H1 (cell line): ENCODE measurements around the gene FAIM2. TPM values are rescaled to one million over a fixed set of nuclear protein-coding genes. Genes with fewer than 3 reads are reported as not detected.

Experiments
- CTCF ChIA-PET: fragments of 300-600 bp; sonication (Branson Sonifier 250); formaldehyde crosslinking; loops from one replicate; lab custom pipeline; 2021; ENCODE audit not compliant: partially characterized antibody; lab: Charles Lee
- POLR2A ChIA-PET: fragments of 300-600 bp; sonication (Branson Sonifier 250); formaldehyde crosslinking; loops from one replicate; lab custom pipeline; 2021; ENCODE audit warnings: inconsistent platforms; ENCODE audit not compliant: partially characterized antibody; lab: Charles Lee
- DNase-seq, 2 experiments: peaks; one replicate each; pipeline versions ENCODE4 v3.0.0 to v3.0.0-alpha.2; 2010 to 2022; ENCODE audit warnings: low spot score in 2 of 2, low read depth in 1 of 2, mixed read lengths in 1 of 2
- FAIRE-seq: peaks from 2 replicates; lab custom pipeline; 2011; peaks lifted over from hg19 to GRCh38; lab: Jason Lieb, UNC
- H2AFZ ChIP-seq: 2 replicates; pipeline ENCODE4 v1.8.1; 2012; ENCODE audit warnings: low read length, inconsistent platforms
- H2AK5ac ChIP-seq: 2 replicates; pipeline ENCODE4 v1.6.1; 2013; ENCODE audit warnings: low read depth, low read length
- H2BK120ac ChIP-seq: replicated peaks from 2 replicates; pipeline ENCODE3; 2013; ENCODE audit warnings: low read depth, low read length, inconsistent platforms
- H2BK12ac ChIP-seq: 2 replicates; pipeline ENCODE4 v1.6.1; 2013; ENCODE audit warnings: low read depth, low read length
- H2BK15ac ChIP-seq: 2 replicates; pipeline ENCODE4 v1.6.1; 2013; ENCODE audit warnings: low read length
- H2BK20ac ChIP-seq: 2 replicates; pipeline ENCODE4 v1.6.1; 2013; ENCODE audit warnings: low read length
- H2BK5ac ChIP-seq: 2 replicates; pipeline ENCODE4 v1.6.1; 2013; ENCODE audit warnings: low read depth, low read length
- H3K14ac ChIP-seq: 2 replicates; pipeline ENCODE4 v1.6.1; 2013; ENCODE audit warnings: inconsistent platforms; ENCODE audit not compliant: insufficient read length
- H3K18ac ChIP-seq: 2 replicates; pipeline ENCODE4 v1.6.1; 2013; ENCODE audit warnings: low read length; ENCODE audit errors: extremely low read depth
- H3K23ac ChIP-seq: 2 replicates; pipeline ENCODE4 v1.6.1; 2013; ENCODE audit warnings: inconsistent platforms; ENCODE audit not compliant: insufficient read length
- H3K23me2 ChIP-seq: 2 replicates; pipeline ENCODE4 v1.6.1; 2013; ENCODE audit warnings: low read depth, low read length
- H3K27ac ChIP-seq: 2 replicates; pipeline ENCODE4 v1.6.1; 2011; ENCODE audit warnings: low read depth, low read length, inconsistent platforms
- H3K27me3 ChIP-seq, 4 experiments: replicated peaks in 1 of 4; 1 replicate in 1 of 4; 2 replicates in 3 of 4; pipeline versions ENCODE4 v1.6.1 to v1.8.1; 2011 to 2013; ENCODE audit warnings: low read length in 3 of 4, mild to moderate bottlenecking in 3 of 4, inconsistent platforms in 2 of 4, mixed read lengths in 2 of 4, moderate library complexity in 1 of 4; ENCODE audit not compliant: control insufficient read depth in 3 of 4, insufficient read depth in 3 of 4; ENCODE audit errors: extremely low read depth in 1 of 4
- H3K36me3 ChIP-seq, 4 experiments: 2 replicates each; pipeline versions ENCODE4 v1.6.1 to v1.8.1; 2011 to 2013; ENCODE audit warnings: mild to moderate bottlenecking in 4 of 4, low read length in 3 of 4, moderate library complexity in 2 of 4, control low read depth in 1 of 4, inconsistent platforms in 1 of 4; ENCODE audit not compliant: insufficient read depth in 4 of 4, control insufficient read depth in 2 of 4
- H3K4ac ChIP-seq: replicated peaks from 2 replicates; pipeline ENCODE3; 2013; ENCODE audit warnings: low read length, low read depth, mixed read lengths, inconsistent platforms; ENCODE audit not compliant: insufficient read length
- H3K4me1 ChIP-seq, 4 experiments: replicated peaks in 1 of 4; 1 replicate in 1 of 4; 2 replicates in 3 of 4; pipeline versions ENCODE4 v1.6.1 to v1.8.1; 2011 to 2013; ENCODE audit warnings: low read length in 3 of 4, inconsistent platforms in 2 of 4, mixed read lengths in 1 of 4; ENCODE audit not compliant: insufficient read depth in 4 of 4, control insufficient read depth in 3 of 4
- H3K4me2 ChIP-seq, 2 experiments: 2 replicates each; pipeline versions ENCODE4 v1.6.1 to v1.8.1; 2011 to 2013; ENCODE audit warnings: low read depth in 2 of 2, low read length in 2 of 2, control low read depth in 1 of 2, inconsistent platforms in 1 of 2, mild to moderate bottlenecking in 1 of 2; ENCODE audit not compliant: insufficient read depth in 1 of 2
- H3K4me3 ChIP-seq, 4 experiments: fragments of 200-600, 300-600 bp in 1 of 4; sonication (generic), shearing (Covaris generic), sonication (Bioruptor Twin) in 1 of 4; 2 replicates each; pipeline versions ENCODE4 v1.5.1 to v1.8.1; 2011 to 2016; ENCODE audit warnings: low read length in 4 of 4, low read depth in 3 of 4, control low read depth in 2 of 4, inconsistent platforms in 2 of 4, mild to moderate bottlenecking in 2 of 4, mixed read lengths in 1 of 4, moderate library complexity in 1 of 4; ENCODE audit not compliant: insufficient read depth in 2 of 4; ENCODE audit errors: extremely low read depth in 1 of 4
- H3K56ac ChIP-seq: replicated peaks from 2 replicates; pipeline ENCODE3; 2013; ENCODE audit warnings: low read depth, mild to moderate bottlenecking, mixed read lengths, low read length, inconsistent platforms; ENCODE audit not compliant: insufficient read length
- H3K79me1 ChIP-seq: 2 replicates; pipeline ENCODE4 v1.6.1; 2013; ENCODE audit warnings: low read depth, low read length, control low read depth
- H3K79me2 ChIP-seq, 2 experiments: 2 replicates each; pipeline versions ENCODE4 v1.6.1 to v1.8.1; 2012 to 2013; ENCODE audit warnings: low read length in 2 of 2, mild to moderate bottlenecking in 2 of 2, inconsistent platforms in 1 of 2; ENCODE audit not compliant: insufficient read depth in 2 of 2, control insufficient read depth in 1 of 2
- H3K9ac ChIP-seq, 4 experiments: replicated peaks in 1 of 4; 1 replicate in 1 of 4; 2 replicates in 3 of 4; pipeline versions ENCODE4 v1.6.1 to v1.8.1; 2011 to 2013; ENCODE audit warnings: low read depth in 3 of 4, low read length in 3 of 4, control low read depth in 2 of 4, mild to moderate bottlenecking in 2 of 4, moderate library complexity in 2 of 4, inconsistent platforms in 1 of 4; ENCODE audit errors: extremely low read depth in 1 of 4
- H3K9me3 ChIP-seq, 2 experiments: 2 replicates each; pipeline versions ENCODE4 v1.6.1 to v1.8.1; 2012 to 2013; ENCODE audit warnings: mild to moderate bottlenecking in 2 of 2, moderate library complexity in 2 of 2, control low read depth in 1 of 2, inconsistent platforms in 1 of 2, low read depth in 1 of 2, low read length in 1 of 2, mixed read lengths in 1 of 2; ENCODE audit not compliant: insufficient read depth in 2 of 2
- H4K20me1 ChIP-seq, 2 experiments: replicated peaks in 1 of 2; 2 replicates each; pipeline versions ENCODE3 to v1.8.1; 2011 to 2013; ENCODE audit warnings: inconsistent platforms in 2 of 2, low read length in 2 of 2, mild to moderate bottlenecking in 1 of 2; ENCODE audit not compliant: insufficient read depth in 2 of 2, control insufficient read depth in 1 of 2
- H4K5ac ChIP-seq: 2 replicates; pipeline ENCODE4 v1.6.1; 2013; ENCODE audit warnings: low read length, low read depth, mixed read lengths, inconsistent platforms; ENCODE audit not compliant: insufficient read length
- H4K8ac ChIP-seq: 2 replicates; pipeline ENCODE4 v1.8.0; 2013; ENCODE audit warnings: mild to moderate bottlenecking, moderate library complexity, low read length, inconsistent platforms; ENCODE audit not compliant: insufficient read depth; ENCODE audit errors: extremely low read depth
- H4K91ac ChIP-seq: replicated peaks from 2 replicates; pipeline ENCODE3; 2013; ENCODE audit warnings: low read length, mixed read lengths, inconsistent platforms; ENCODE audit not compliant: insufficient read length
- E2F6 ChIP-seq: IDR thresholded peaks from 2 replicates; pipeline ENCODE4 v1.6.1; 2012; ENCODE audit warnings: inconsistent platforms
- EP300 ChIP-seq, 2 experiments: IDR thresholded peaks; 1 replicate in 1 of 2; 2 replicates in 1 of 2; pipeline ENCODE4 v1.6.1; 2011 to 2012; ENCODE audit warnings: low read depth in 2 of 2, low read length in 2 of 2, mild to moderate bottlenecking in 2 of 2, borderline replicate concordance in 1 of 2, inconsistent platforms in 1 of 2, moderate library complexity in 1 of 2
- HDAC6 ChIP-seq: IDR thresholded peaks from one replicate; pipeline ENCODE4 v1.7.1; 2012; ENCODE audit warnings: low read depth, mild to moderate bottlenecking, inconsistent platforms, low read length, moderate library complexity
- NANOG ChIP-seq: IDR thresholded peaks from 2 replicates; pipeline ENCODE4 v1.6.1; 2011; ENCODE audit warnings: low read length, low read depth, mild to moderate bottlenecking, inconsistent platforms; ENCODE audit not compliant: insufficient read depth, poor library complexity, severe bottlenecking
- PHF8 ChIP-seq: fragments of 200-600 bp; sonication (generic); conservative IDR thresholded peaks from 2 replicates; pipeline ENCODE4 v1.7.1; 2012; ENCODE audit warnings: low read depth, mild to moderate bottlenecking, inconsistent platforms, low read length, moderate library complexity
- RFX5 ChIP-seq: IDR thresholded peaks from 2 replicates; pipeline ENCODE4 v1.6.1; 2011; ENCODE audit warnings: low read depth, low read length, improper control_type of control experiment, borderline replicate concordance
- SAP30 ChIP-seq: fragments of 300-600 bp; sonication (generic); IDR thresholded peaks from 2 replicates; pipeline ENCODE4 v1.7.1; 2012; ENCODE audit warnings: low read length, moderate library complexity, mild to moderate bottlenecking, inconsistent platforms; ENCODE audit not compliant: insufficient read depth, insufficient replicate concordance
- SUZ12 ChIP-seq: fragments of 200-600 bp; sonication (generic); IDR thresholded peaks from 2 replicates; pipeline ENCODE4 v1.6.1; 2012; ENCODE audit warnings: mild to moderate bottlenecking, inconsistent platforms, low read length, moderate library complexity, mixed read lengths
- TAF1 ChIP-seq: IDR thresholded peaks from 2 replicates; pipeline ENCODE4 v1.6.1; 2011; ENCODE audit warnings: mild to moderate bottlenecking, low read depth, low read length
- TEAD4 ChIP-seq: IDR thresholded peaks from 2 replicates; pipeline ENCODE4 v1.6.1; 2012; ENCODE audit warnings: low read depth, low read length, inconsistent platforms, mixed read lengths
- WGBS, 2 experiments: shearing (Covaris generic) in 1 of 2; methylation state at CpG; one replicate each; pipeline versions ENCODE4 v1.1.6 to v1.1.7; 2013 to 2015; ENCODE audit warnings: low lambda C conversion rate in 2 of 2, mixed read lengths in 2 of 2, inconsistent platforms in 1 of 2, low coverage in 1 of 2, missing lambda C conversion rate in 1 of 2; ENCODE audit not compliant: insufficient replicate concordance in 2 of 2, insufficient coverage in 1 of 2, insufficient read length in 1 of 2; ENCODE audit errors: extremely low coverage in 1 of 2, missing lambda C conversion rate in 1 of 2; 5-methylcytosine and 5-hydroxymethylcytosine counted together
- polyA plus RNA-seq, 7 experiments: library from polyadenylated mRNA; depleted of rRNA in 3 of 7; stranded (reverse) in 5 of 7; unstranded in 2 of 7; fragments of >200 nt in 5 of 7; fragments of 200-250 nt in 2 of 7; gene quantifications; 1 replicate in 5 of 7; 2 replicates in 1 of 7; 4 replicates in 1 of 7; pipeline versions ENCODE4 v1.2.1 to v1.2.3, GENCODE V29; 2011 to 2013; ENCODE audit warnings: missing spikeins in 2 of 7, mixed read lengths in 2 of 7
- total RNA-seq: library from RNA; stranded (reverse); fragmentation: NEBNext Ultra II Directional; extraction: Animal tissue kit (Norgen Biotek cat#: 25700); gene quantifications from 2 replicates; pipeline ENCODE4 v1.2.1, GENCODE V29; 2021

FAIM2 gene
- total and polyA plus RNA-seq, 2 of the 8 experiments (the other 6 are each of a cell fraction or from before 2014, with no cell fraction given), result 0.89 to 1.3 TPM

GRCh38 chr12:49951411-49952240, 47.9 kb upstream of the FAIM2 start:
- H3K4me1 ChIP-seq, result peaks cover 0 to 8% (median 4%) of the 10 kb centered on the region in 4 experiments; a peak in 3 of 7 replicates
- H3K14ac ChIP-seq, result no peak overlapping the region
- H3K79me2 ChIP-seq, result no peaks in the 10 kb centered on the region
- no peak overlapping the region for H2AK5ac ChIP-seq
- no peak overlapping the region for H3K18ac ChIP-seq
- no peak overlapping the region for H3K9ac ChIP-seq
- no peak overlapping the region for H4K5ac ChIP-seq
- POLR2A ChIA-PET, result no interaction called here
- no peaks in the 10 kb centered on the region for H3K79me1 ChIP-seq
- no peak overlapping the region for H3K4me3 ChIP-seq
- no peak overlapping the region for H2BK20ac ChIP-seq
- H3K27ac ChIP-seq, result no peak overlapping the region
- no peak overlapping the region for H4K8ac ChIP-seq
- no peaks in the 10 kb centered on the region for H4K20me1 ChIP-seq
- no peak for DNase-seq
- no peak overlapping the region for H2BK12ac ChIP-seq
- 81% methylated on average over 14 of the region's 14 CpGs; no CpG with 5 or more reads in 1 of the 2 experiments for WGBS, 2 experiments
- H3K56ac ChIP-seq, result no peak overlapping the region
- H3K9me3 ChIP-seq, result no peaks in the 10 kb centered on the region
- H3K4ac ChIP-seq, result peak overlapping the region; percentile 76
- H3K23ac ChIP-seq, result no peak overlapping the region
- peak overlapping the region; percentile 52 for H4K91ac ChIP-seq
- peaks cover 0 to 23% (median 19%) of the 10 kb centered on the region in 4 experiments; a peak in 6 of 7 replicates for H3K27me3 ChIP-seq
- no peak overlapping the region for H2BK120ac ChIP-seq
- no peak overlapping the region for H3K4me2 ChIP-seq
- H2BK5ac ChIP-seq, result no peak overlapping the region
- H3K23me2 ChIP-seq, result no peaks in the 10 kb centered on the region; the same call in 1 of the 2 replicates
- CTCF ChIA-PET, result interaction anchor here (1.3 to 7.6 kb wide), 2 partner anchors 12 to 15 kb away, joined by 3 to 104 read pairs; no protein-coding TSS in a partner anchor
- FAIRE-seq, result no peak
- no peak overlapping the region for H2BK15ac ChIP-seq
- no peak overlapping the region for H2AFZ ChIP-seq
- TF ChIP-seq E2F6 (no peak), HDAC6 (no peak), PHF8 (no peak), RFX5 (no peak), SAP30 (no peak), NANOG (no peak), TAF1 (no peak), TEAD4 (no peak), EP300 (IDR thresholded peaks at IDR 0.05; ENCODE audit: borderline replicate concordance in 1 of 2, low read depth in 2 of 2, low read length in 2 of 2) (no peak), SUZ12 (no peak)
- H3K36me3 ChIP-seq, result no peaks in the 10 kb centered on the region
